Endothelial cell (in vitro differentiated cells): ENCODE measurements around the gene HIGD1B. TPM values are rescaled to one million over a fixed set of nuclear protein-coding genes. Genes with fewer than 3 reads are reported as not detected.

Source experiments
- DNase-seq: peaks from one replicate; pipeline ENCODE4 v3.0.0; 2021; ENCODE audit warnings: low spot score
- H3K27ac Mint-ChIP-seq: one replicate; pipeline ENCODE4 v1.8.0; 2021; ENCODE audit warnings: mixed read lengths, inconsistent platforms; ENCODE audit not compliant: unreplicated experiment
- H3K27me3 Mint-ChIP-seq: one replicate; pipeline ENCODE4 v1.8.0; 2021; ENCODE audit warnings: mild to moderate bottlenecking, moderate library complexity, mixed read lengths, inconsistent platforms; ENCODE audit not compliant: unreplicated experiment
- H3K36me3 Mint-ChIP-seq: one replicate; pipeline ENCODE4 v1.8.0; 2021; ENCODE audit warnings: mild to moderate bottlenecking, low read depth, mixed read lengths, inconsistent platforms; ENCODE audit not compliant: unreplicated experiment
- H3K4me1 Mint-ChIP-seq: one replicate; pipeline ENCODE4 v1.8.0; 2021; ENCODE audit warnings: mild to moderate bottlenecking, mixed read lengths, inconsistent platforms; ENCODE audit not compliant: unreplicated experiment
- H3K4me3 Mint-ChIP-seq: one replicate; pipeline ENCODE4 v1.8.0; 2021; ENCODE audit warnings: mild to moderate bottlenecking, mixed read lengths, inconsistent platforms; ENCODE audit not compliant: unreplicated experiment
- H3K9me3 Mint-ChIP-seq: one replicate; pipeline ENCODE4 v1.8.0; 2021; ENCODE audit warnings: mixed read lengths, inconsistent platforms; ENCODE audit not compliant: unreplicated experiment
- CTCF ChIP-seq: fragments of 200-600 bp; sonication (generic); IDR thresholded peaks from one replicate; pipeline ENCODE4 v1.5.0; 2021; ENCODE audit warnings: antibody characterized with exemption; ENCODE audit not compliant: unreplicated experiment
- total RNA-seq: library from RNA; stranded (reverse); fragmentation: NEBNext Ultra II Directional; extraction: Animal tissue kit (Norgen Biotek cat#: 25700); gene quantifications from one replicate; pipeline ENCODE4 v1.2.1, GENCODE V29; 2021; ENCODE audit not compliant: unreplicated experiment

The HIGD1B gene
- total RNA-seq, 1 donor from 2014 or later: not detected

GRCh38 chr17:44867841-44868240, 20.2 kb downstream of the HIGD1B start:
- no peak for TF ChIP-seq CTCF
- H3K27me3 Mint-ChIP-seq: no peaks in the 10 kb centered on the region
- peaks cover 50% of the 10 kb centered on the region for H3K36me3 Mint-ChIP-seq
- H3K9me3 Mint-ChIP-seq: no peaks in the 10 kb centered on the region
- no peak for DNase-seq
- H3K4me3 Mint-ChIP-seq: no peak overlapping the region
- no peaks in the 10 kb centered on the region for H3K4me1 Mint-ChIP-seq
- H3K27ac Mint-ChIP-seq: no peak overlapping the region

GRCh38 chr17:44871556-44871955, 23.9 kb downstream of the HIGD1B start:
- Mint-ChIP-seq H3K4me3 (no peak overlapping the region), H3K9me3 (no peaks in the 10 kb centered on the region), H3K4me1 (no peaks in the 10 kb centered on the region), H3K27ac (no peak overlapping the region), H3K36me3 (peaks cover 43% of the 10 kb centered on the region), H3K27me3 (no peaks in the 10 kb centered on the region)
- DNase-seq: no peak
- TF ChIP-seq CTCF: no peak

GRCh38 chr17:44872131-44872768, 24.6 kb downstream of the HIGD1B start:
- H3K36me3 Mint-ChIP-seq: peaks cover 43% of the 10 kb centered on the region
- H3K4me3 Mint-ChIP-seq: no peak overlapping the region
- no peaks in the 10 kb centered on the region for H3K4me1 Mint-ChIP-seq
- no peak overlapping the region for H3K27ac Mint-ChIP-seq
- no peaks in the 10 kb centered on the region for H3K27me3 Mint-ChIP-seq
- no peaks in the 10 kb centered on the region for H3K9me3 Mint-ChIP-seq
- TF ChIP-seq CTCF: no peak
- no peak for DNase-seq

- Mint-ChIP-seq H3K27me3 (no peaks in the 10 kb centered on the region), H3K27ac (no peak overlapping the region), H3K4me1 (no peaks in the 10 kb centered on the region), H3K36me3 (peaks cover 39% of the 10 kb centered on the region), H3K9me3 (no peaks in the 10 kb centered on the region), H3K4me3 (no peak overlapping the region)
- DNase-seq: no peak
- TF ChIP-seq CTCF: no peak
Measured at GRCh38 chr17:44875761-44876160, 28.1 kb downstream of the HIGD1B start.

- no peak overlapping the region for H3K4me3 Mint-ChIP-seq
- H3K9me3 Mint-ChIP-seq: no peaks in the 10 kb centered on the region
- no peaks in the 10 kb centered on the region for H3K27me3 Mint-ChIP-seq
- TF ChIP-seq CTCF: no peak
- H3K4me1 Mint-ChIP-seq: no peaks in the 10 kb centered on the region
- no peak overlapping the region for H3K27ac Mint-ChIP-seq
- peaks cover 40% of the 10 kb centered on the region for H3K36me3 Mint-ChIP-seq
- DNase-seq: no peak
Measured at GRCh38 chr17:44877121-44877520, 29.4 kb downstream of the HIGD1B start.
